ENCODE measurements around the gene JAZF1.

DNA sequence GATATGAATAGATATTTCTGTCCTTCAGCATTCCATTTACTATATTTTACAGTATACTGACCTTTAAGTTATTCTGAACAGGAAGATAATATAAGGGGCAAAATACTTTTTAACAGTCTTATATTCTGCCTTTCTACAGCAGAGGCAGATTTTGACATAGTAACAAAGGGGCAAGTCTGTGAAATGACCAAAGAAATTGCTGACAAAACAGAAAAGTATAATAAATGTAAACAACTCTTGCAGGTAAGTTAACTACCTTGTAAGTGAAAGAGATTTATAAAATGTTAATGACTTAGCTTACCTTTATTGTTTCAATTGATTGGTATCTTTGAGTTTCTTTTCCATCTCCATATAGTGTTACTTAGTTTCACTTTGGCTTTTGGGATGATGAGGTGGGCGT, 384.6 kb downstream of the JAZF1 start:
- TF ChIP-seq, protein P1, sequence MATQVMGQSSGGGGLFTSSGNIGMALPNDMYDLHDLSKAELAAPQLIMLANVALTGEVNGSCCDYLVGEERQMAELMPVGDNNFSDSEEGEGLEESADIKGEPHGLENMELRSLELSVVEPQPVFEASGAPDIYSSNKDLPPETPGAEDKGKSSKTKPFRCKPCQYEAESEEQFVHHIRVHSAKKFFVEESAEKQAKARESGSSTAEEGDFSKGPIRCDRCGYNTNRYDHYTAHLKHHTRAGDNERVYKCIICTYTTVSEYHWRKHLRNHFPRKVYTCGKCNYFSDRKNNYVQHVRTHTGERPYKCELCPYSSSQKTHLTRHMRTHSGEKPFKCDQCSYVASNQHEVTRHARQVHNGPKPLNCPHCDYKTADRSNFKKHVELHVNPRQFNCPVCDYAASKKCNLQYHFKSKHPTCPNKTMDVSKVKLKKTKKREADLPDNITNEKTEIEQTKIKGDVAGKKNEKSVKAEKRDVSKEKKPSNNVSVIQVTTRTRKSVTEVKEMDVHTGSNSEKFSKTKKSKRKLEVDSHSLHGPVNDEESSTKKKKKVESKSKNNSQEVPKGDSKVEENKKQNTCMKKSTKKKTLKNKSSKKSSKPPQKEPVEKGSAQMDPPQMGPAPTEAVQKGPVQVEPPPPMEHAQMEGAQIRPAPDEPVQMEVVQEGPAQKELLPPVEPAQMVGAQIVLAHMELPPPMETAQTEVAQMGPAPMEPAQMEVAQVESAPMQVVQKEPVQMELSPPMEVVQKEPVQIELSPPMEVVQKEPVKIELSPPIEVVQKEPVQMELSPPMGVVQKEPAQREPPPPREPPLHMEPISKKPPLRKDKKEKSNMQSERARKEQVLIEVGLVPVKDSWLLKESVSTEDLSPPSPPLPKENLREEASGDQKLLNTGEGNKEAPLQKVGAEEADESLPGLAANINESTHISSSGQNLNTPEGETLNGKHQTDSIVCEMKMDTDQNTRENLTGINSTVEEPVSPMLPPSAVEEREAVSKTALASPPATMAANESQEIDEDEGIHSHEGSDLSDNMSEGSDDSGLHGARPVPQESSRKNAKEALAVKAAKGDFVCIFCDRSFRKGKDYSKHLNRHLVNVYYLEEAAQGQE (IDR thresholded peaks at IDR 0.05; ENCODE audit: insufficient read depth in 1 of 2, low read depth in 2 of 2, low read length in 2 of 2): no peak
- TF ChIP-seq POLR2AphosphoS5 (IDR thresholded peaks at IDR 0.05; ENCODE audit: low read depth, low read length): no peak
- no peak for TF ChIP-seq TAF1 (IDR thresholded peaks at IDR 0.05; ENCODE audit: borderline replicate concordance, insufficient read depth, low read length)
